ENCODE results near the gene GABBR2.

The GABBR2 gene

DNA sequence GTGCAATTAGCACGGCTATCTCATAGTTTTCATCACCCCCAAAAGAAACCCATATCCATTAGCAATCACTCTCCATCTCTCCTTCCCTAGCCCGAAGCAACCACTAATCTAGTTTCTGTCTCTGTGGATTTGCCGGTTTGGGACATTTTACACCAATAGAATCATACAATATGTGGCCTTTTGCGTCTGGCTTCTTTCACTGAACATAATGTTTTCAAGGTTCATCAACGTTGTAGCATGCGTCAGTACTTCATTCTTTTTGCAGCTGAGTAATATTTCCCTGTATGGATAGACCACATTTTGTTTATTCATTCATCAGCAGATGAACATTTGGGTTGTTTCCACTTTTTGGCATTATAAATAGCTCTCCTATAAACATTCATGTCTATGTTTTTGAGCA is 377.9 kb downstream of the GABBR2 start:
- H2AFZ ChIP-seq (ENCODE audit: low read length) = no peak overlapping the region
- no peaks in the 10 kb centered on the region for H3K36me3 ChIP-seq (replicated peaks; ENCODE audit: insufficient read depth, low read length)
- H3K4me3 ChIP-seq (ENCODE audit: low read length) = no peak overlapping the region
- H4K20me1 ChIP-seq (ENCODE audit: insufficient read depth, low read length) = no peaks in the 10 kb centered on the region
- no peak for DNase-seq
- H3K79me2 ChIP-seq (ENCODE audit: low read length) = no peaks in the 10 kb centered on the region
- H3K4me1 ChIP-seq (ENCODE audit: low read length) = no peaks in the 10 kb centered on the region
- H3K9ac ChIP-seq (ENCODE audit: low read length) = no peak overlapping the region
- TF ChIP-seq, protein P1, sequence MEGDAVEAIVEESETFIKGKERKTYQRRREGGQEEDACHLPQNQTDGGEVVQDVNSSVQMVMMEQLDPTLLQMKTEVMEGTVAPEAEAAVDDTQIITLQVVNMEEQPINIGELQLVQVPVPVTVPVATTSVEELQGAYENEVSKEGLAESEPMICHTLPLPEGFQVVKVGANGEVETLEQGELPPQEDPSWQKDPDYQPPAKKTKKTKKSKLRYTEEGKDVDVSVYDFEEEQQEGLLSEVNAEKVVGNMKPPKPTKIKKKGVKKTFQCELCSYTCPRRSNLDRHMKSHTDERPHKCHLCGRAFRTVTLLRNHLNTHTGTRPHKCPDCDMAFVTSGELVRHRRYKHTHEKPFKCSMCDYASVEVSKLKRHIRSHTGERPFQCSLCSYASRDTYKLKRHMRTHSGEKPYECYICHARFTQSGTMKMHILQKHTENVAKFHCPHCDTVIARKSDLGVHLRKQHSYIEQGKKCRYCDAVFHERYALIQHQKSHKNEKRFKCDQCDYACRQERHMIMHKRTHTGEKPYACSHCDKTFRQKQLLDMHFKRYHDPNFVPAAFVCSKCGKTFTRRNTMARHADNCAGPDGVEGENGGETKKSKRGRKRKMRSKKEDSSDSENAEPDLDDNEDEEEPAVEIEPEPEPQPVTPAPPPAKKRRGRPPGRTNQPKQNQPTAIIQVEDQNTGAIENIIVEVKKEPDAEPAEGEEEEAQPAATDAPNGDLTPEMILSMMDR (IDR thresholded peaks at IDR 0.05; ENCODE audit: low read length) = no peak
- TF ChIP-seq EZH2phosphoT487 (IDR thresholded peaks at IDR 0.05; ENCODE audit: low read length) = no peak
- TF ChIP-seq EZH2 (optimal IDR thresholded peaks at IDR 0.05; ENCODE audit: low read depth, low read length) = no peak
- no peaks in the 10 kb centered on the region for H3F3A ChIP-seq (ENCODE audit: insufficient read depth, low read length)
- no peaks in the 10 kb centered on the region for H3K9me2 ChIP-seq (replicated peaks; ENCODE audit: insufficient read depth, low read length)
- H3K4me2 ChIP-seq (ENCODE audit: low read depth, low read length) = no peak overlapping the region
- H3K27me3 ChIP-seq (replicated peaks; ENCODE audit: insufficient read depth, low read length) = no peaks in the 10 kb centered on the region
- H3K27ac ChIP-seq (ENCODE audit: low read length) = no peak overlapping the region
- H3K9me3 ChIP-seq (replicated peaks; ENCODE audit: insufficient read depth, low read length) = no peaks in the 10 kb centered on the region

DNA sequence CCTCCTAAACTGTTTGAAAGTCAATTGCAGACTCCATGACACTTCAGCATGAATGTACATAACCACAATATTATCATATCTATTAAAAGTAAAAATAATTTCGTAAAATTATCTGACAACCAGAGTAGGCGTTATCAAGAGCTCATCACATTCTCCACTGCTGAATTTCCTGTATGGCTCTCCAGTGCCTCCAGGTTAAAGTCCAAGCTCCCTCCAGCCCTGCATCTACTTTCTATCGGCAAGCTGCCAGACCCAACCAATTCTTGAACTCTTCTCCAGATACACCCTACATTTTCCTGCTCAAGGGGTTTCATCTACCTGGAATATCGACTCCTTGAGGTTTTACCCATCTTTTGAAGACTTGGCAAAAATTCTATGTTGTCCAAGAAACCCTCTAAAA is 378.8 kb downstream of the GABBR2 start:
- Histone ChIP-seq H3K27me3 (replicated peaks; ENCODE audit: insufficient read depth, low read length) (no peaks in the 10 kb centered on the region), H3K79me2 (ENCODE audit: low read length) (no peaks in the 10 kb centered on the region), H3K4me3 (ENCODE audit: low read length) (no peak overlapping the region), H3F3A (ENCODE audit: insufficient read depth, low read length) (no peaks in the 10 kb centered on the region), H4K20me1 (ENCODE audit: insufficient read depth, low read length) (no peaks in the 10 kb centered on the region), H2AFZ (ENCODE audit: low read length) (no peak overlapping the region), H3K9me3 (replicated peaks; ENCODE audit: insufficient read depth, low read length) (no peaks in the 10 kb centered on the region), H3K4me1 (ENCODE audit: low read length) (no peaks in the 10 kb centered on the region), H3K9me2 (replicated peaks; ENCODE audit: insufficient read depth, low read length) (no peaks in the 10 kb centered on the region), H3K9ac (ENCODE audit: low read length) (no peak overlapping the region), H3K36me3 (replicated peaks; ENCODE audit: insufficient read depth, low read length) (no peaks in the 10 kb centered on the region), H3K27ac (ENCODE audit: low read length) (no peak overlapping the region), H3K4me2 (ENCODE audit: low read depth, low read length) (no peak overlapping the region)
- no peak for TF ChIP-seq EZH2phosphoT487 (IDR thresholded peaks at IDR 0.05; ENCODE audit: low read length)
- DNase-seq = no peak

DNA sequence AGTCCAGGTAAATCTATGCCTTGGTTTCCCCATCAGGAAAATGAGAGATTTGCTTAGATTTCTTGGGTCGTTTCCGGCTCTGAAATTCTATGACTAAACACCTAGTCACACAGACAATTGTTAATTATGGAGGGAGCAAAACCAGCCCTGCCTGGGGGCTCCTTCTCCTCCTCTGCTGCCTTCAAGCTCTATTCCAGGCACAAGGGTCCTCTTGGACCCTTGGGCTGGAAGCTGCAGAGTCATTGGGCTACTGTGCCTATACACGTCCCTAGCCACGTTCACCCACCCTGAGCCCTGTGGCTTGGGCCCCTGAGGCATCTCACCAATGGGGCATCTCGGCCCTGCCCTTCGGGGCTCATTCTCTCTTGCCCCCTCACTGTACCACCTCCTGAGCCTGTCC is 379.5 kb downstream of the GABBR2 start:
- no peaks in the 10 kb centered on the region for H3K9me2 ChIP-seq (replicated peaks; ENCODE audit: insufficient read depth, low read length)
- TF ChIP-seq EZH2 (optimal IDR thresholded peaks at IDR 0.05; ENCODE audit: low read depth, low read length) = no peak
- TF ChIP-seq, protein P1 (IDR thresholded peaks at IDR 0.05; ENCODE audit: low read length) = no peak
- no peak for TF ChIP-seq EZH2phosphoT487 (IDR thresholded peaks at IDR 0.05; ENCODE audit: low read length)
- H3F3A ChIP-seq (ENCODE audit: insufficient read depth, low read length) = no peaks in the 10 kb centered on the region
- no peak for DNase-seq
- H3K36me3 ChIP-seq (replicated peaks; ENCODE audit: insufficient read depth, low read length) = no peaks in the 10 kb centered on the region
- H3K4me2 ChIP-seq (ENCODE audit: low read depth, low read length) = no peak overlapping the region
- H2AFZ ChIP-seq (ENCODE audit: low read length) = no peak overlapping the region
- H3K4me1 ChIP-seq (ENCODE audit: low read length) = no peaks in the 10 kb centered on the region
- no peak overlapping the region for H3K27ac ChIP-seq (ENCODE audit: low read length)
- no peaks in the 10 kb centered on the region for H3K9me3 ChIP-seq (replicated peaks; ENCODE audit: insufficient read depth, low read length)
- no peak overlapping the region for H3K9ac ChIP-seq (ENCODE audit: low read length)
- no peaks in the 10 kb centered on the region for H3K79me2 ChIP-seq (ENCODE audit: low read length)
- no peaks in the 10 kb centered on the region for H3K27me3 ChIP-seq (replicated peaks; ENCODE audit: insufficient read depth, low read length)
- H4K20me1 ChIP-seq (ENCODE audit: insufficient read depth, low read length) = no peaks in the 10 kb centered on the region
- no peak overlapping the region for H3K4me3 ChIP-seq (ENCODE audit: low read length)

DNA sequence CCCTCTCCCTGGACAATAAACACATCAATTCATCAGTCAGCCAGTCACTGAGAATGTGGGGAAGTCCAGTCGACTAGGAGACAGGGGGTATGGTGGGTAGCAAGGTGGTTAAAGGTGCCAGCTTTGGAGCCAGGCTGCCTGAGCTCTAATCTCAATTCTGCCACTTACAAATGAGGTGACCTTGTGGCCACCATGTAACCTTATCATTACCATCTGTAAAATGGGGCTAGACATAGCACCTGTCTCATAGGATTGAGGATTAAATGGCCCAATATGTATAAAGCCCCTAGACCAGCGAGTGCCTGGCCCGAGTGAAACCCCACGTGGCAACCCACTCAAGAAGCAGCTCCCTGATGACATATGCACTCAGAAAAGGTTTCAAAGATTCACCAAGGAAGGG is 380.0 kb downstream of the GABBR2 start:
- Histone ChIP-seq H3K36me3 (replicated peaks; ENCODE audit: insufficient read depth, low read length) (no peaks in the 10 kb centered on the region), H3K9ac (ENCODE audit: low read length) (no peak overlapping the region), H3K4me2 (ENCODE audit: low read depth, low read length) (no peak overlapping the region), H3K27ac (ENCODE audit: low read length) (no peak overlapping the region), H4K20me1 (ENCODE audit: insufficient read depth, low read length) (no peaks in the 10 kb centered on the region), H3K9me3 (replicated peaks; ENCODE audit: insufficient read depth, low read length) (no peaks in the 10 kb centered on the region), H3K4me3 (ENCODE audit: low read length) (no peak overlapping the region), H3K27me3 (replicated peaks; ENCODE audit: insufficient read depth, low read length) (no peaks in the 10 kb centered on the region), H2AFZ (ENCODE audit: low read length) (no peak overlapping the region), H3F3A (ENCODE audit: insufficient read depth, low read length) (no peaks in the 10 kb centered on the region), H3K79me2 (ENCODE audit: low read length) (no peaks in the 10 kb centered on the region), H3K9me2 (replicated peaks; ENCODE audit: insufficient read depth, low read length) (no peaks in the 10 kb centered on the region), H3K4me1 (ENCODE audit: low read length) (no peaks in the 10 kb centered on the region)
- DNase-seq = no peak
- no peak for TF ChIP-seq EZH2 (optimal IDR thresholded peaks at IDR 0.05; ENCODE audit: low read depth, low read length)
- TF ChIP-seq, protein P1 (IDR thresholded peaks at IDR 0.05; ENCODE audit: low read length) = no peak
- no peak for TF ChIP-seq EZH2phosphoT487 (IDR thresholded peaks at IDR 0.05; ENCODE audit: low read length)

Data from MM.1S (cell line).